ENCODE measurements around the gene TLL1. TPM values are rescaled to one million over a fixed set of nuclear protein-coding genes. Genes with fewer than 3 reads are reported as not detected.

TLL1 gene
- total RNA-seq, 1 experiment from 2014 or later: 0.37 TPM

GRCh38 chr4:165839615-165840333 is 33.3 kb upstream of the TLL1 start:
- RAD21 ChIA-PET (ENCODE audit: low non-redundant PET in 1 of 2, low total read pairs in 2 of 2, uncharacterized antibody in 2 of 2, unreplicated experiment in 2 of 2): no interaction called here
- Histone ChIP-seq H3K4me1 (ENCODE audit: control insufficient read depth in 1 of 2, insufficient read depth in 2 of 2, low read length in 2 of 2) (no peaks in the 10 kb centered on the region), H3K4me2 (ENCODE audit: low read length) (no peak overlapping the region), H3K27ac (ENCODE audit: low read depth, low read length) (no peak overlapping the region), H3K79me2 (ENCODE audit: insufficient read depth, low read length) (no peaks in the 10 kb centered on the region), H2AFZ (ENCODE audit: low read depth, low read length, poor library complexity, severe bottlenecking) (no peak overlapping the region), H3K9me2 (ENCODE audit: insufficient read depth) (no peaks in the 10 kb centered on the region), H3K9ac (ENCODE audit: low read length) (no peak overlapping the region), H3K4me3 (replicated peaks in 1 of 2; ENCODE audit: low read depth in 1 of 2, low read length in 2 of 2) (no peak overlapping the region), H3K9me3 (ENCODE audit: control insufficient read depth in 1 of 2, insufficient read depth in 1 of 2, low read depth in 1 of 2, low read length in 2 of 2) (no peaks in the 10 kb centered on the region), H3K36me3 (ENCODE audit: control insufficient read depth in 1 of 2, insufficient read depth in 2 of 2, low read length in 2 of 2) (no peaks in the 10 kb centered on the region), H4K20me1 (ENCODE audit: insufficient read depth) (no peaks in the 10 kb centered on the region), H3K27me3 (ENCODE audit: insufficient read depth, low read length) (no peaks in the 10 kb centered on the region)
- DNase-seq (ENCODE audit: low read depth, low spot score) (no peak), ATAC-seq (no peak)
- POLR2A ChIA-PET: no interaction called here
- TF ChIP-seq RAD21 (IDR thresholded peaks at IDR 0.05; ENCODE audit: low read depth) (0 out of 2 replicates have a peak, but pooled peaks have one; percentile 11), MAX (IDR thresholded peaks at IDR 0.05) (no peak)
- intact Hi-C loops (cut with micrococcal nuclease): no loop called here
- CTCF ChIA-PET: no interaction called here
- BruUV-seq (replicated peaks): no TSS peak

- BruUV-seq (replicated peaks): no TSS peak
- Histone ChIP-seq H3K36me3 (ENCODE audit: control insufficient read depth in 1 of 2, insufficient read depth in 2 of 2, low read length in 2 of 2) (no peaks in the 10 kb centered on the region), H3K9ac (ENCODE audit: low read length) (no peak overlapping the region), H3K9me2 (ENCODE audit: insufficient read depth) (no peaks in the 10 kb centered on the region), H3K4me2 (ENCODE audit: low read length) (no peak overlapping the region), H3K79me2 (ENCODE audit: insufficient read depth, low read length) (no peaks in the 10 kb centered on the region), H3K27me3 (ENCODE audit: insufficient read depth, low read length) (no peaks in the 10 kb centered on the region), H3K4me1 (ENCODE audit: control insufficient read depth in 1 of 2, insufficient read depth in 2 of 2, low read length in 2 of 2) (no peaks in the 10 kb centered on the region), H3K9me3 (ENCODE audit: control insufficient read depth in 1 of 2, insufficient read depth in 1 of 2, low read depth in 1 of 2, low read length in 2 of 2) (no peaks in the 10 kb centered on the region), H3K4me3 (replicated peaks in 1 of 2; ENCODE audit: low read depth in 1 of 2, low read length in 2 of 2) (no peak overlapping the region), H3K27ac (ENCODE audit: low read depth, low read length) (no peak overlapping the region), H4K20me1 (ENCODE audit: insufficient read depth) (no peaks in the 10 kb centered on the region), H2AFZ (ENCODE audit: low read depth, low read length, poor library complexity, severe bottlenecking) (no peak overlapping the region)
- intact Hi-C loops (cut with micrococcal nuclease): no loop called here
- CTCF ChIA-PET: no interaction called here
- RAD21 ChIA-PET (ENCODE audit: low non-redundant PET in 1 of 2, low total read pairs in 2 of 2, uncharacterized antibody in 2 of 2, unreplicated experiment in 2 of 2): no interaction called here
- POLR2A ChIA-PET: no interaction called here
- ATAC-seq (no peak), DNase-seq (ENCODE audit: low read depth, low spot score) (no peak)
- TF ChIP-seq SRF (IDR thresholded peaks at IDR 0.05; ENCODE audit: low read depth): no peak
- no peak for TF ChIP-seq SP1 (IDR thresholded peaks at IDR 0.05; ENCODE audit: low read depth)
- no peak for TF ChIP-seq ZFX (IDR thresholded peaks at IDR 0.05)
- TF ChIP-seq EGR1 (IDR thresholded peaks at IDR 0.05; ENCODE audit: low read depth): no peak
- no peak for TF ChIP-seq POLR2A (IDR thresholded peaks at IDR 0.05; ENCODE audit: borderline replicate concordance, extremely low read depth, insufficient read depth, insufficient read length)
- TF ChIP-seq ZNF274 (IDR thresholded peaks at IDR 0.05; ENCODE audit: low read depth, low read length): no peak
- no peak for TF ChIP-seq CBX3 (IDR thresholded peaks at IDR 0.05; ENCODE audit: low read depth)
- TF ChIP-seq SIN3A (IDR thresholded peaks at IDR 0.05; ENCODE audit: low read depth): no peak
Observed at GRCh38 chr4:165842684-165843083, 30.4 kb upstream of the TLL1 start.

All from HCT116 (cell line).